ENCODE data around the gene RAB28. TPM values are rescaled to one million over a fixed set of nuclear protein-coding genes. Genes with fewer than 3 reads are reported as not detected.

Gene RAB28
- total and polyA plus RNA-seq, 2 experiments from 2014 or later = 15.3 to 23.9 TPM

- H3K9me2 ChIP-seq (ENCODE audit: insufficient read depth) = no peaks in the 10 kb centered on the region
Observed at GRCh38 chr4:13432453-13432852, 51.7 kb downstream of the RAB28 start.

GRCh38 chr4:13430834-13431568, 53.1 kb downstream of the RAB28 start:
- no peak overlapping the region for H3K4me3 Mint-ChIP-seq
- no peaks in the 10 kb centered on the region for H3K27me3 ChIP-seq (ENCODE audit: insufficient read depth)
- no peaks in the 10 kb centered on the region for H3F3A ChIP-seq (replicated peaks; ENCODE audit: low read depth)
- peaks cover 1% of the 10 kb centered on the region; the same call in 2 of the 3 replicates for H3K36me3 Mint-ChIP-seq (ENCODE audit: low read depth)
- H3K79me2 ChIP-seq (replicated peaks; ENCODE audit: insufficient read depth) = peaks cover 43% of the 10 kb centered on the region
- peaks cover 37% of the 10 kb centered on the region for H3K4me1 ChIP-seq (ENCODE audit: insufficient read depth)
- 0 out of 2 replicates have a peak, but pooled peaks cover under 1% of the 10 kb centered on the region for H4K20me1 ChIP-seq (replicated peaks; ENCODE audit: insufficient read depth)
- H3K4me3 ChIP-seq = no peak overlapping the region
- 0 out of 2 replicates have a peak overlapping the region, but pooled peaks have one; percentile 56 for H3K4me2 ChIP-seq
- H2AFZ ChIP-seq = no peak overlapping the region
- ATAC-seq = peak; percentile 81
- H3K4me1 Mint-ChIP-seq = peaks cover 36% of the 10 kb centered on the region
- no peaks in the 10 kb centered on the region for H3K27me3 Mint-ChIP-seq (ENCODE audit: insufficient read depth, low read depth, poor library complexity)
- no peaks in the 10 kb centered on the region for H3K36me3 ChIP-seq (ENCODE audit: insufficient read depth)
- H3K27ac ChIP-seq (ENCODE audit: low read depth) = no peak overlapping the region
- TF ChIP-seq STAT1 (IDR thresholded peaks at IDR 0.05; ENCODE audit: unreplicated experiment) (no peak), ZNF462 (CRISPR knock-in tag; IDR thresholded peaks at IDR 0.05) (no peak), EZH2phosphoT487 (IDR thresholded peaks at IDR 0.05; ENCODE audit: unreplicated experiment) (no peak), POLR2AphosphoS5 (IDR thresholded peaks at IDR 0.05; ENCODE audit: low read depth) (no peak), ZNF331 (CRISPR knock-in tag; IDR thresholded peaks at IDR 0.05; ENCODE audit: low read depth) (no peak), CTCF (conservative IDR thresholded peaks at IDR 0.05; ENCODE audit: low read depth in 2 of 2) (peak; percentile 74 to 87)
- peak overlapping the region; percentile 63; the same call in 1 of the 2 replicates for H3K27ac Mint-ChIP-seq
- H3K9me3 Mint-ChIP-seq = peaks cover under 1% of the 10 kb centered on the region; the same call in 1 of the 3 replicates
- peak; percentile 74 for DNase-seq (ENCODE audit: low spot score)
- no peaks in the 10 kb centered on the region for H3K9me2 ChIP-seq (ENCODE audit: insufficient read depth)

More at GRCh38 chr4:13432453-13432852, 51.7 kb downstream of the RAB28 start:
- no peak for TF ChIP-seq JUNB (IDR thresholded peaks at IDR 0.05; ENCODE audit: unreplicated experiment)
- no peaks in the 10 kb centered on the region for H3F3A ChIP-seq (replicated peaks; ENCODE audit: low read depth)
- H3K27ac ChIP-seq (ENCODE audit: low read depth) = no peak overlapping the region
- peak overlapping the region; percentile 56 for H3K27ac Mint-ChIP-seq
- no peak for DNase-seq (ENCODE audit: low spot score)
- H3K36me3 ChIP-seq (ENCODE audit: insufficient read depth) = no peaks in the 10 kb centered on the region
- H4K20me1 ChIP-seq (replicated peaks; ENCODE audit: insufficient read depth) = 0 out of 2 replicates have a peak, but pooled peaks cover 3% of the 10 kb centered on the region
- H3K27me3 ChIP-seq (ENCODE audit: insufficient read depth) = no peaks in the 10 kb centered on the region
- H3K4me1 ChIP-seq (ENCODE audit: insufficient read depth) = peaks cover 34% of the 10 kb centered on the region
- H3K4me2 ChIP-seq = peak overlapping the region; percentile 56
- peaks cover 33% of the 10 kb centered on the region for H3K4me1 Mint-ChIP-seq
- peaks cover 52% of the 10 kb centered on the region for H3K79me2 ChIP-seq (replicated peaks; ENCODE audit: insufficient read depth)
- no peak overlapping the region for H3K4me3 ChIP-seq
- peaks cover 13% of the 10 kb centered on the region; the same call in 2 of the 3 replicates for H3K9me3 Mint-ChIP-seq
- no peak for ATAC-seq
- no peaks in the 10 kb centered on the region for H3K27me3 Mint-ChIP-seq (ENCODE audit: insufficient read depth, low read depth, poor library complexity)
- H2AFZ ChIP-seq = no peak overlapping the region
- peaks cover 16% of the 10 kb centered on the region; the same call in 2 of the 3 replicates for H3K36me3 Mint-ChIP-seq (ENCODE audit: low read depth)
- no peak overlapping the region for H3K4me3 Mint-ChIP-seq
